Osteocyte (in vitro differentiated cells): ENCODE measurements around the gene TFF2. TPM values are rescaled to one million over a fixed set of nuclear protein-coding genes. Genes with fewer than 3 reads are reported as not detected.
A peak's percentile ranks its signal among the peaks of the same experiment; 100 is the strongest.

Experiments
- DNase-seq: peaks from one replicate; pipeline ENCODE4 v3.0.0; 2021; ENCODE audit warnings: mixed read lengths; ENCODE audit not compliant: unreplicated experiment; ENCODE audit errors: extremely low spot score
- H3K27ac Mint-ChIP-seq: one replicate; pipeline ENCODE4 v1.8.0; 2021; ENCODE audit warnings: mild to moderate bottlenecking, mixed read lengths; ENCODE audit not compliant: unreplicated experiment
- H3K27me3 Mint-ChIP-seq: one replicate; pipeline ENCODE4 v1.8.0; 2021; ENCODE audit warnings: mixed read lengths; ENCODE audit not compliant: unreplicated experiment
- H3K36me3 Mint-ChIP-seq: one replicate; pipeline ENCODE4 v1.8.0; 2021; ENCODE audit warnings: mixed read lengths; ENCODE audit not compliant: unreplicated experiment
- H3K4me1 Mint-ChIP-seq: one replicate; pipeline ENCODE4 v1.8.0; 2021; ENCODE audit warnings: mixed read lengths; ENCODE audit not compliant: unreplicated experiment
- H3K4me3 Mint-ChIP-seq: one replicate; pipeline ENCODE4 v1.8.0; 2021; ENCODE audit warnings: mild to moderate bottlenecking, moderate library complexity, mixed read lengths; ENCODE audit not compliant: unreplicated experiment
- H3K9me3 Mint-ChIP-seq: one replicate; pipeline ENCODE4 v1.8.0; 2021; ENCODE audit warnings: mixed read lengths; ENCODE audit not compliant: unreplicated experiment
- CTCF ChIP-seq: fragments of 200-600 bp; sonication (generic); IDR thresholded peaks from 2 replicates; pipeline ENCODE4 v1.5.0; 2021; ENCODE audit warnings: antibody characterized with exemption, mild to moderate bottlenecking, moderate library complexity
- total RNA-seq: library from RNA; stranded (reverse); gene quantifications from 2 replicates; pipeline ENCODE4 v1.2.1, GENCODE V29; 2021

TFF2 gene
- total RNA-seq, 1 donor from 2014 or later, result not detected

- Mint-ChIP-seq H3K4me3 (no peak overlapping the region), H3K36me3 (no peaks in the 10 kb centered on the region), H3K4me1 (peaks cover 4% of the 10 kb centered on the region), H3K27ac (no peak overlapping the region), H3K27me3 (peaks cover 33% of the 10 kb centered on the region), H3K9me3 (no peaks in the 10 kb centered on the region)
- peak; percentile 36 for DNase-seq
- TF ChIP-seq CTCF, result no peak
Observed at GRCh38 chr21:42338729-42339715, 11.8 kb downstream of the TFF2 start.

- Mint-ChIP-seq H3K27ac (no peak overlapping the region), H3K4me1 (peaks cover 4% of the 10 kb centered on the region), H3K4me3 (no peak overlapping the region), H3K27me3 (peaks cover 33% of the 10 kb centered on the region), H3K36me3 (no peaks in the 10 kb centered on the region), H3K9me3 (no peaks in the 10 kb centered on the region)
- DNase-seq, result peak; percentile 83
- TF ChIP-seq CTCF, result peak; percentile 59
Observed at GRCh38 chr21:42337830-42338728, 12.7 kb downstream of the TFF2 start.

GRCh38 chr21:42337276-42337675, 13.5 kb downstream of the TFF2 start:
- peak; percentile 17 for DNase-seq
- Mint-ChIP-seq H3K4me1 (peaks cover 4% of the 10 kb centered on the region), H3K9me3 (no peaks in the 10 kb centered on the region), H3K4me3 (no peak overlapping the region), H3K36me3 (no peaks in the 10 kb centered on the region), H3K27ac (no peak overlapping the region), H3K27me3 (peaks cover 39% of the 10 kb centered on the region)
- TF ChIP-seq CTCF, result no peak

- DNase-seq, result peak; percentile 57
- Mint-ChIP-seq H3K9me3 (peaks cover 11% of the 10 kb centered on the region), H3K4me3 (no peak overlapping the region), H3K36me3 (peaks cover 3% of the 10 kb centered on the region), H3K27ac (no peak overlapping the region), H3K4me1 (peaks cover 4% of the 10 kb centered on the region), H3K27me3 (peaks cover 51% of the 10 kb centered on the region)
- no peak for TF ChIP-seq CTCF
Observed at GRCh38 chr21:42336054-42336453, 14.7 kb downstream of the TFF2 start.
